ENCODE measurements around the gene SLFN14. TPM values are rescaled to one million over a fixed set of nuclear protein-coding genes. Genes with fewer than 3 reads are reported as not detected.
"Not testable (repeated sequence)": the region's sequence is repeated elsewhere in the genome, so short reads cannot be mapped to it uniquely, and the experiment has no call there.

Gene SLFN14
- total RNA-seq, 1 experiment from 2014 or later, result not detected

DNA sequence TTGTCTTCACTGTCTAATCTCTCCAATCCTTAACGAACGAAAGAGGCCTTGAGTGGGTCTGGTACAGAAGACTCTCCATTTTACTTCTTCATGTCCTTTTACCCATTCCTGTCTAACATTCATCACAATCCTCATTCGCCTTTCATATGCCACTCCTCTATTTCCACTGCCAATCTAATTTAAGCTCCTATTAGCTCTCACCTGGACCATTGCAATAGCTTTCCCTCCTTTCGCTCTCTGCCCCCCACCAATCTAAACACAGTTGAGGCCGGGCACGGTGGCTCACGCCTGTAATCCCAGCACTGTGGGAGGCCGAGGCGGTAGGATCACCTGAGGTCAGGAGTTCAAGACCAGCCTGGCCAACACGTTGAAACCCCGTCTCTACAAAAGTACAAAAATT is 6.3 kb upstream of the SLFN14 start:
- peak overlapping the region; percentile 95; the same call in 1 of the 2 replicates for H2AFZ ChIP-seq
- peak overlapping the region; percentile 91 for H3K4me2 ChIP-seq
- no peaks in the 10 kb centered on the region for H3K9me2 ChIP-seq (ENCODE audit: insufficient read depth)
- H3K36me3 ChIP-seq (ENCODE audit: low read depth), result no peaks in the 10 kb centered on the region
- peaks cover 16% of the 10 kb centered on the region for H3K27me3 ChIP-seq (ENCODE audit: insufficient read depth, low read depth)
- H4K20me1 ChIP-seq (ENCODE audit: insufficient read depth), result no peaks in the 10 kb centered on the region
- CTCF ChIA-PET, result no interaction called here
- DNase-seq, result no peak
- H3K79me2 ChIP-seq (ENCODE audit: low read depth), result peaks cover 34% of the 10 kb centered on the region
- TSS peak; percentile 84 for BruUV-seq (replicated peaks)
- peaks cover 10% of the 10 kb centered on the region for H3K4me1 ChIP-seq (replicated peaks; ENCODE audit: insufficient read depth)
- no peak for TF ChIP-seq EZH2 (IDR thresholded peaks at IDR 0.05; ENCODE audit: low read depth)
- TF ChIP-seq, protein P1, sequence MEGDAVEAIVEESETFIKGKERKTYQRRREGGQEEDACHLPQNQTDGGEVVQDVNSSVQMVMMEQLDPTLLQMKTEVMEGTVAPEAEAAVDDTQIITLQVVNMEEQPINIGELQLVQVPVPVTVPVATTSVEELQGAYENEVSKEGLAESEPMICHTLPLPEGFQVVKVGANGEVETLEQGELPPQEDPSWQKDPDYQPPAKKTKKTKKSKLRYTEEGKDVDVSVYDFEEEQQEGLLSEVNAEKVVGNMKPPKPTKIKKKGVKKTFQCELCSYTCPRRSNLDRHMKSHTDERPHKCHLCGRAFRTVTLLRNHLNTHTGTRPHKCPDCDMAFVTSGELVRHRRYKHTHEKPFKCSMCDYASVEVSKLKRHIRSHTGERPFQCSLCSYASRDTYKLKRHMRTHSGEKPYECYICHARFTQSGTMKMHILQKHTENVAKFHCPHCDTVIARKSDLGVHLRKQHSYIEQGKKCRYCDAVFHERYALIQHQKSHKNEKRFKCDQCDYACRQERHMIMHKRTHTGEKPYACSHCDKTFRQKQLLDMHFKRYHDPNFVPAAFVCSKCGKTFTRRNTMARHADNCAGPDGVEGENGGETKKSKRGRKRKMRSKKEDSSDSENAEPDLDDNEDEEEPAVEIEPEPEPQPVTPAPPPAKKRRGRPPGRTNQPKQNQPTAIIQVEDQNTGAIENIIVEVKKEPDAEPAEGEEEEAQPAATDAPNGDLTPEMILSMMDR (conservative IDR thresholded peaks at IDR 0.05), result no peak
- H3K27ac ChIP-seq, result no peak overlapping the region
- peaks cover 6% of the 10 kb centered on the region; the same call in 1 of the 2 replicates for H3F3A ChIP-seq (ENCODE audit: insufficient read depth, low read depth)
- no peak overlapping the region; the same call in 1 of the 2 replicates for H3K4me3 ChIP-seq
- intact Hi-C loops (cut with micrococcal nuclease; ENCODE audit: unreplicated experiment), result no loop called here
- H3K9me3 ChIP-seq (ENCODE audit: insufficient read depth, low read depth), result no peaks in the 10 kb centered on the region
- POLR2A ChIA-PET (ENCODE audit: unreplicated experiment), result no interaction called here

DNA sequence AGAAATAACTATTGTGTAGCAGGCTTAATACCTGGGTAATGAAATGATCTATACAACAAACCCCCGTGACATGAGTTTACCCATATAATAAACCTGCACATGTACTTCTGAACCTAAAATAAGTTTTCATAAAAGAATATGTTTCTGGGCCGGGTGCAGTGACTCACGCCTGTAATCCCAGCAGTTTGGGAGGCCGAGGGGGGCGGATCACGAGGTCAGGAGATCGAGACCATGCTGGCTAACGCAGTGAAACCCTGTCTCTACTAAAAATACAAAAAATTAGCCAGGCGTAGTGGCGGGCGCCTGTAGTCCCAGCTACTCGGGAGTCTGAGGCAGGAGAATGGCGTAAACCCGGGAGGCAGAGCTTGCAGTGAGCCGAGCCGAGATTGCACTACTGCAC is 2.6 kb upstream of the SLFN14 start:
- H2AFZ ChIP-seq; H4K20me1 ChIP-seq (ENCODE audit: insufficient read depth); H3K4me3 ChIP-seq; H3K79me2 ChIP-seq (ENCODE audit: low read depth); intact Hi-C loops (cut with micrococcal nuclease; ENCODE audit: unreplicated experiment); H3K27ac ChIP-seq; H3K4me2 ChIP-seq; BruUV-seq (replicated peaks); H3K9me2 ChIP-seq (ENCODE audit: insufficient read depth); DNase-seq; H3F3A ChIP-seq (ENCODE audit: insufficient read depth, low read depth); H3K9me3 ChIP-seq (ENCODE audit: insufficient read depth, low read depth); H3K4me1 ChIP-seq (replicated peaks; ENCODE audit: insufficient read depth); POLR2A ChIA-PET (ENCODE audit: unreplicated experiment); H3K36me3 ChIP-seq (ENCODE audit: low read depth): not testable (repeated sequence)
- CTCF ChIA-PET, result interaction anchor here (0.7 kb wide), 1 partner anchor 185 kb away, joined by 4 read pairs; no protein-coding TSS in a partner anchor
- H3K27me3 ChIP-seq (ENCODE audit: insufficient read depth, low read depth), result peaks cover 25% of the 10 kb centered on the region

DNA sequence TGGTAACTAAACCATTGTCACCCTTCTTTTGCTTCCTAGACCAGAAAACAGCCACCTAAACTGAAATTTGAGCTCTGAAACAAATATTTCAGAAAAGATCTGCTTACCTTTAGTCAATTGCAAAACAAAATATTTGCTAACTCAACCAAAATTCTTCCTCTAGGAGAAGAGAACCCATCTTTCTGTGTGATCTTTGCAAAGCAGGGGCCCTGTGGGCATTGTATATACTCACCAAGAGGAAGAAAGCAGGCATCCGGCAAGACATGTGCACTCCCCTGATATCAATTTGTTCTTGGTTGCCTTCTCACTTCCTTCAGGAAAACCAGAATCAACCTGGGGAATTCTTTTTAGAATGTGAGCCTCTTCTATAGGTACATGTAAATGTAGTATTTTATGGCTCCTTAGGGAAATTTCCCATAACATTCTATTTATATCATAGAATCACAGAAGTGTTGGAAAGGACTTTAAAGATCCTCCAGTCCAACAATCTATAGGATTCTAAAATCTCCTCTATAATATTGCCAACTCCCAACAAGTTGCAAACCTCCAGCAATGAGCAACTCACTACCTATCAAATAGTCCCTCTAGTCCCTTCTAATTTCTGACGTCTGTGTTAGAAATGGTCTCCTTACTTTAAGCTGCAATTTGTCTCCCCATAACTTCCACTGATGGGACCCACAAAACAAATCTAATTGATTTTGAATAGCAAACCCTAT is 966 bp downstream of the SLFN14 start:
- no peak overlapping the region for H3K4me2 ChIP-seq
- H3K27me3 ChIP-seq (ENCODE audit: insufficient read depth, low read depth), result peaks cover 32% of the 10 kb centered on the region
- H3K36me3 ChIP-seq (ENCODE audit: low read depth), result no peaks in the 10 kb centered on the region
- intact Hi-C loops (cut with micrococcal nuclease; ENCODE audit: unreplicated experiment), result loop anchor here (5.0 kb wide), 1 partner anchor 188 kb away; no protein-coding TSS in a partner anchor
- no peak for DNase-seq
- no peak for TF ChIP-seq EZH2 (IDR thresholded peaks at IDR 0.05; ENCODE audit: low read depth)
- TF ChIP-seq, protein P1 (conservative IDR thresholded peaks at IDR 0.05), result no peak
- no peak overlapping the region for H3K27ac ChIP-seq
- no peak overlapping the region for H3K4me3 ChIP-seq
- H3K9me2 ChIP-seq (ENCODE audit: insufficient read depth), result no peaks in the 10 kb centered on the region
- no peak overlapping the region for H2AFZ ChIP-seq
- H3K79me2 ChIP-seq (ENCODE audit: low read depth), result no peaks in the 10 kb centered on the region
- H3F3A ChIP-seq (ENCODE audit: insufficient read depth, low read depth), result no peaks in the 10 kb centered on the region
- H3K4me1 ChIP-seq (replicated peaks; ENCODE audit: insufficient read depth), result no peaks in the 10 kb centered on the region
- BruUV-seq (replicated peaks), result no TSS peak
- no peaks in the 10 kb centered on the region for H3K9me3 ChIP-seq (ENCODE audit: insufficient read depth, low read depth)
- CTCF ChIA-PET, result interaction anchor here (0.6 kb wide), 2 partner anchors 29 to 1618 kb away, joined by 3 to 5 read pairs; no protein-coding TSS in a partner anchor
- POLR2A ChIA-PET (ENCODE audit: unreplicated experiment), result no interaction called here
- H4K20me1 ChIP-seq (ENCODE audit: insufficient read depth), result no peaks in the 10 kb centered on the region
